Naive thymus-derived CD8-positive, alpha-beta T cell (primary cell): Measurements from ENCODE around the gene CREB5. TPM values are rescaled to one million over a fixed set of nuclear protein-coding genes. Genes with fewer than 3 reads are reported as not detected.

Experiments used
- ATAC-seq, 2 donors: fragments of 150-1000 bp; cut with Tn5 transposase in 1 of 2; sonication (Bioruptor Pico), chemical (Tn5 transposase) in 1 of 2; 1 replicate in 1 of 2; 2 replicates in 1 of 2; pipeline ENCODE4 v1.10.0; 2021; ENCODE audit warnings: mild to moderate bottlenecking in 2 of 2, moderate library complexity in 2 of 2
- POLR2A ChIA-PET: fragments of 350-600 bp; sonication (Branson Sonifier 250); formaldehyde crosslinking; loops from one replicate; lab custom pipeline; 2021; ENCODE audit warnings: antibody characterized with exemption; lab: Charles Lee
- DNase-seq, 10 donors: peaks; one replicate each; pipeline versions ENCODE4 v3.0.0 to v3.0.0-alpha.2; 2020 to 2022
- H3K27ac Mint-ChIP-seq, 10 donors: one replicate each; pipeline ENCODE4 v1.8.0; 2020 to 2022; ENCODE audit warnings: mild to moderate bottlenecking in 10 of 10, mixed read lengths in 10 of 10, moderate library complexity in 4 of 10, inconsistent platforms in 1 of 10
- H3K27me3 Mint-ChIP-seq, 5 donors: one replicate each; pipeline ENCODE4 v1.8.0; 2021 to 2022; ENCODE audit warnings: mixed read lengths in 5 of 5
- H3K36me3 Mint-ChIP-seq, 3 donors: one replicate each; pipeline ENCODE4 v1.8.0; 2020 to 2022; ENCODE audit warnings: mixed read lengths in 3 of 3, mild to moderate bottlenecking in 2 of 3, inconsistent platforms in 1 of 3
- H3K4me1 Mint-ChIP-seq, 4 donors: one replicate each; pipeline ENCODE4 v1.8.0; 2021 to 2022; ENCODE audit warnings: mixed read lengths in 4 of 4
- H3K4me3 Mint-ChIP-seq, 10 donors: one replicate each; pipeline ENCODE4 v1.8.0; 2020 to 2022; ENCODE audit warnings: mild to moderate bottlenecking in 10 of 10, mixed read lengths in 10 of 10, moderate library complexity in 6 of 10, inconsistent platforms in 1 of 10
- H3K9me3 Mint-ChIP-seq, 9 donors: one replicate each; pipeline ENCODE4 v1.8.0; 2020 to 2022; ENCODE audit warnings: mixed read lengths in 9 of 9, mild to moderate bottlenecking in 3 of 9, inconsistent platforms in 1 of 9, moderate library complexity in 1 of 9
- polyA plus RNA-seq, 3 donors: library from polyadenylated mRNA; unstranded; fragments of 300-500 nt; fragmentation: Illumina TruSeq; gene quantifications; one replicate each; pipeline ENCODE4 v1.2.3, GENCODE V29; 2021
- total RNA-seq, 8 experiments: library from RNA in 2 of 8; stranded (reverse) in 2 of 8; gene quantifications; one replicate each; pipeline ENCODE4 v1.2.3 and lab custom pipeline; 2021 to 2026

CREB5 gene
- total and polyA plus RNA-seq, 5 experiments from 2014 or later, result 0.19 to 0.23 TPM; not detected in 3

DNA sequence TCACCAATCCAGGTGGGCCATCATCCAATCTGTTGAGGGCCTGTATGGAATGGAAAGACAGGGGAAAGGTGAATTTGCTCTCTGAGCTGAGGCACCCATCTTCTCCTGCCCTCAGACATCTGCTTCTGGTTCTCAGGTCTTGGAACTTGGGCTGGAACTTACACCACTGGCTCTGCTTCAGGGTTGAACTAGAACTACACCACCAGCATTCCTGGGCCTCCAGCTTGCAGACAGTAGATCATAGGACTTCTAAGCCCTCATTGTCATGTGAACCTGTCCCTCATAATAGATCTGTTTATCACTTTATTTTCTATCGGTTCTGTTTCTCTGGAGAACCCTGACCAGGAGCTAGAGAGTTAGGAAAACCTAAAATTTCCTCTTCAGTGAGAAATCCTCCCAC is 233.5 kb downstream of the CREB5 start:
- H3K27ac Mint-ChIP-seq, result no peak overlapping the region

DNA sequence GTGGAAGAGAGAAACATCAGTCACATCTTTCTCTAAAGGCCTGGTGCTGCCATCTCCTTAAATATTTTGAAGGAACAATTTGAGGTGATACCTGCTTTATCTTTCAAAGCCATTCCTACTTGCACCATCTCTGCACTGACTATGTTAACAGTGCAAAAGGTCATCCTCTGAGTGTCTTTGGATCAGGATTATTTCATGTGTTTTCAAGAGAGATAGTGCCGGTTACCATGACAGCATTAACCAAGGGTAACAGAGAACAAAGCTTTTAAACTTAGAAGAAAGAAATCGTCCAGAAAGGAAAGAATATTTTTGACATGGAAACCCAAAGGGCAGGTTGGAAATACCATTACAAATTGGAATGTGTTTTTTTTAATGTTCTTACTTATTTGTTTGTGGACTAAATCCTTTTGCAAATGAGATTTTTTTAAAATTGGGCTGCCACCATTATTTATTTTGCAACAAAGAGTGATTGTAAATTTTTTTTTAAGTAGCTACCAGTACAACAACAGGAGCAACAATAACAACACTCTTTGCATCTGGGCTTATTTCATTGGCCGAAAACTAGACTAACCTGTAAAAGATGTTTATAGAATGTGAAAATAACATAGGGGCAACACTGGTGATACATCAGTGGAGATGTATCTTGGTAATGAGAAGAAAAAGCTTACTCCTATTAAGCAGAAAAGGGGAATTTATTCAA is 234.2 kb downstream of the CREB5 start:
- Mint-ChIP-seq H3K4me3 (no peak overlapping the region), H3K9me3 (no peaks in the 10 kb centered on the region), H3K36me3 (no peaks in the 10 kb centered on the region), H3K27ac (no peak overlapping the region), H3K4me1 (no peaks in the 10 kb centered on the region), H3K27me3 (peaks cover 0 to 3% (median 0%) of the 10 kb centered on the region in 5 donors)
- DNase-seq (no peak), ATAC-seq (no peak)
- POLR2A ChIA-PET, result no interaction called here

More for the DNA sequence above, 233.5 kb downstream of the CREB5 start:
- no peaks in the 10 kb centered on the region for H3K9me3 Mint-ChIP-seq
- DNase-seq (no peak), ATAC-seq (no peak)
- H3K4me1 Mint-ChIP-seq, result no peaks in the 10 kb centered on the region
- no peaks in the 10 kb centered on the region for H3K36me3 Mint-ChIP-seq
- no peak overlapping the region for H3K4me3 Mint-ChIP-seq
- POLR2A ChIA-PET, result interaction anchor here (0.6 kb wide), 1 partner anchor 22 kb away, joined by 3 read pairs; no protein-coding TSS in a partner anchor
- peaks cover 0 to 3% (median 0%) of the 10 kb centered on the region in 5 donors for H3K27me3 Mint-ChIP-seq

DNA sequence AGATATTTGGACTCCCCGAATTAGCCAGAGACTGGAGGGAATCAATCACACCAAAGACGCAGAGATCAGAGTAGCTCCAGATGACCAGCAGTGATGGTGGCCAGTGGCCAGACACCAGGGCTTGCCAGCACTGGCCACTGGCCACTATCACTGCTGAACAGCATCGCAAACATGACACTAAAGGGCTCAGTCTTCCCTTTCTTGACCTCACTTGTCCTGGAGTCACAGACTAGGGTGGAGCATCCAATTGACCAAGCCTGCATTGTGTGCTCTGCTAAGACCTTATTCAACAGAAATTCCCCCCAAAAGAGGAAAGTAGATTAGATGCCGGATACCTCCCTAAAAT is 234.7 kb downstream of the CREB5 start:
- no peaks in the 10 kb centered on the region for H3K4me1 Mint-ChIP-seq
- ATAC-seq (no peak), DNase-seq (no peak)
- POLR2A ChIA-PET, result no interaction called here
- H3K4me3 Mint-ChIP-seq, result no peak overlapping the region
- H3K36me3 Mint-ChIP-seq, result no peaks in the 10 kb centered on the region
- no peak overlapping the region for H3K27ac Mint-ChIP-seq
- H3K27me3 Mint-ChIP-seq, result peaks cover 0 to 3% (median 0%) of the 10 kb centered on the region in 5 donors
- no peaks in the 10 kb centered on the region for H3K9me3 Mint-ChIP-seq

DNA sequence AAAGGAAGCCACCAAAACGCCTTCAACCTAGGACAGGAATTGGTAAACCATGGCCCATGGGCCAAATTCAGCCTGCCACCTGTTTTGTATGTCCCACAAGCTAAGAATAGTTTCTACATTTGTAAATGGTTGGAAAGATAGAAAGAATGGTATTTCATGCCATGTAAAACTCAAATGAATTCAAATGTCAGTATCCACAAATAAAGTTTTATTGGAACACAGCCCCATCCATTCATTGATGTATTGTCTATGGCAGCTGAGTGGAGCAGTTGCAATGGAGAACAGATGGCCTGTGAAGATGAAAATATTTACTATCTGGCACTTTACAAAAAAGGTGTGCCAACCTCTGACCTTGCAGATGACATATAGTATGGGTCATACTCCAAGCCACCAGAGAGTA is 236.9 kb downstream of the CREB5 start:
- H3K27ac Mint-ChIP-seq, result no peak overlapping the region
- no peaks in the 10 kb centered on the region for H3K27me3 Mint-ChIP-seq
- ATAC-seq (no peak), DNase-seq (no peak)
- H3K4me1 Mint-ChIP-seq, result no peaks in the 10 kb centered on the region
- no peaks in the 10 kb centered on the region for H3K9me3 Mint-ChIP-seq
- H3K4me3 Mint-ChIP-seq, result no peak overlapping the region
- H3K36me3 Mint-ChIP-seq, result no peaks in the 10 kb centered on the region
- POLR2A ChIA-PET, result no interaction called here

DNA sequence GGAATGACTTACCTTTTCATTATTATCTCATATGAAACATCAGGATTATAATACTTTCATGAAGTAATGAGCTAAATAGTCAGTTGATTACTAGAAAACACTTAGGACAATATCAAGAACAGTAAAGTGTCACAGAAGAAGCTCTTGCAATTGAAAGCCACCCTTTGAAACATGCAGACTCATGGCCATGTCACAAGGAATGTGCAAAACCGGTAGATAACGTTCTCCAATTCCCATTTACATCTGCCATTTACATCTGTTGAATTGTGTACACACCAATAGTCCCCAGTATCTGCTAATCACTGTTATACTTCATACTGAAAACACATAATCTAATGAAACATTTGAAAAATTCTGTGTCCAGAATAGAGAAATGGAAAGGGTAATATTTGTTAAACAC is 237.5 kb downstream of the CREB5 start:
- no peak overlapping the region for H3K27ac Mint-ChIP-seq
- H3K36me3 Mint-ChIP-seq, result no peaks in the 10 kb centered on the region
- H3K27me3 Mint-ChIP-seq, result no peaks in the 10 kb centered on the region
- ATAC-seq, result no peak
- no peaks in the 10 kb centered on the region for H3K4me1 Mint-ChIP-seq
- POLR2A ChIA-PET, result no interaction called here
- DNase-seq, result no peak
- H3K4me3 Mint-ChIP-seq, result no peak overlapping the region
- no peaks in the 10 kb centered on the region for H3K9me3 Mint-ChIP-seq

DNA sequence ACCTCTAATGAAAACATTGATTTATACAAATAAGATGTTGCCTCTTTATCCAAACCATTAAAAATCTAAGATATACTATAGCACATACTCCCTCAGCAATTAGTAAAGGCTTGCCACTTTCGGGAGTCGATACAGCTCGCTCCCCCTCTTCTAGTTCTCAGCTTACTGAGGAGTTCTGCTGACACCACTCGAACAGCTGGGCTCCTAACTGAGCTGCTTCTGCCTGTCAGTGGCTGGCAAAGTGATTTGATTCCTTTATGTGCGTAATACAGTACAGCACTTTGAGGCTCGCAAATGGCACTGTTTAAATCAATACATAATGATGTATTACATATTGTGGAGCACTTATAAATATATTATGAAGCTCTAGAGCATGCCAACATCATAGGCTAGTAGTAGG is 241.8 kb downstream of the CREB5 start:
- Mint-ChIP-seq H3K36me3 (peaks cover 0 to 3% (median under 1%) of the 10 kb centered on the region in 3 donors), H3K27me3 (no peaks in the 10 kb centered on the region), H3K4me3 (no peak overlapping the region), H3K4me1 (no peaks in the 10 kb centered on the region), H3K27ac (no peak overlapping the region), H3K9me3 (peaks cover 0 to 5% (median 0%) of the 10 kb centered on the region in 9 donors)
- no peak for DNase-seq
- POLR2A ChIA-PET, result no interaction called here
- no peak for ATAC-seq

DNA sequence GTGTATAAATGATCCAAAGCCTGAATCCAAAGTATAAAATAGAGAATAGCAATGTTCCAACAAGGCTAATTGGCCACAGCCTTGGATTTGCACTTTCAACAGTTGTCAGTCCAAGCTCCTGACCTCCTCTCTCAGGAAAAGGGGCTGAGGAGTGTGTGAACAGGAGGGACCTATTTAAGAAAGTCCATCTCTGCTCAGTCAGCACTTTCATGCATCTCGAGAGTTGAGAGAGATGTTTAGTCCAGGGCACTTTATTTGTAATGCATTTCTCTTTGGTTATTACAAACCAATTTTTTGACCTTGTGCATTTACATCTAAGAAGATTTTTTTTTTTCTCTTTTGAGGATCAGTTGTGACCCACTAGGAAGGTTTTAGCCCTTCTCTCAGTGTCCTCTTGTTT is 244.2 kb downstream of the CREB5 start:
- ATAC-seq, result no peak
- Mint-ChIP-seq H3K27me3 (no peaks in the 10 kb centered on the region), H3K4me1 (peaks cover 2 to 11% (median 7%) of the 10 kb centered on the region in 4 donors)

DNA sequence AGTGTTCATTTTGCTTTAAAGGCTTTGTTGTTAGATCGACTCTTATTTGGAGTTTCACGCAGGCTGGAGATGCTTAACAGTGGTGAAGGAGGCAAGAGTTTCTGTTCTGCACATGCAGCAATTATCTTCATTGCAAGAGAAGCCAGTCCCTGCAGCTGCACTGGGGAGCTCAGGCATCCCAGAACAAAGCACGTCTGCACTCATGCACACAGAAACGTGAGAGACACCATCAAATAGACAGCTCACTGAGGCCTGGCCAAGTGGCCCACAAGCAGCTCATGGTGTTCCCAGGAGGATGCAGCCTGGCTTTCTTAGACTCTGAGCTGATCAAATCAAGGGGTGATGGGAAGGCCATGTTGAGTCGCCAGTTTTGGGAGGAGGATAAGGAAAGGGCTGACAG is 246.1 kb downstream of the CREB5 start:
- peak overlapping the region in 1 of 10 donors; percentile 27 for H3K27ac Mint-ChIP-seq

More for the DNA sequence above, 244.2 kb downstream of the CREB5 start:
- Mint-ChIP-seq H3K4me3 (no peak overlapping the region), H3K36me3 (peaks cover 0 to 11% (median 3%) of the 10 kb centered on the region in 3 donors), H3K27ac (no peak overlapping the region), H3K9me3 (peaks cover 0 to 26% (median 15%) of the 10 kb centered on the region in 9 donors)
- no peak for DNase-seq
- POLR2A ChIA-PET, result no interaction called here

DNA sequence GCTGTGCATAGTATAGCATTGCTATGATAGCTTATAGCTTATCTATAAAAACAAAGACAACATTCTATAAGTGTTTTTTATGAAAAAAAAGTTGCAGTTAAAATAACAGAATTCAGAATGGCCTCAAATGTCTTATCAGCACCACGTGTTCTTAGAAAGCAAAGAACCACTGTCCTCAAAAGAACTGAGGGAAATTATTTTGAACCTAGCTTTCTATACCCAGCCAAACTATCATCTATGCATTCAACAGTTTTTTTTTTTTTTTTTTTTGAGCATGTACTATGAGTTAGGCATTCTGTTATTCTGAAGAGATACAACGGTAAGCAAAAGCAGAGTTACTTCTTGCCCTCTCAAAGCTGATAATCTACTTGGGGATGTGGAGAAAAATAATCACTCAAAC is 247.8 kb downstream of the CREB5 start:
- peaks cover 0 to 5% (median 0%) of the 10 kb centered on the region in 5 donors for H3K27me3 Mint-ChIP-seq
- POLR2A ChIA-PET, result interaction anchor here (0.8 kb wide), 1 partner anchor 25 kb away, joined by 3 read pairs; no protein-coding TSS in a partner anchor
- no peak overlapping the region for H3K4me3 Mint-ChIP-seq
- DNase-seq (no peak), ATAC-seq (no peak)
- peaks cover 0 to 26% (median 15%) of the 10 kb centered on the region in 9 donors for H3K9me3 Mint-ChIP-seq
- H3K36me3 Mint-ChIP-seq, result peaks cover 0 to 12% (median 3%) of the 10 kb centered on the region in 3 donors
- no peak overlapping the region for H3K27ac Mint-ChIP-seq
- peaks cover 19 to 36% (median 29%) of the 10 kb centered on the region in 4 donors for H3K4me1 Mint-ChIP-seq

More for the DNA sequence above, 246.1 kb downstream of the CREB5 start:
- POLR2A ChIA-PET, result no interaction called here
- peaks cover 0 to 26% (median 15%) of the 10 kb centered on the region in 9 donors for H3K9me3 Mint-ChIP-seq
- H3K36me3 Mint-ChIP-seq, result peaks cover 0 to 12% (median 3%) of the 10 kb centered on the region in 3 donors
- no peak for ATAC-seq
- DNase-seq, result no peak
- H3K4me1 Mint-ChIP-seq, result peaks cover 15 to 29% (median 22%) of the 10 kb centered on the region in 4 donors
- H3K4me3 Mint-ChIP-seq, result no peak overlapping the region
- peaks cover 0 to 2% (median 0%) of the 10 kb centered on the region in 5 donors for H3K27me3 Mint-ChIP-seq

DNA sequence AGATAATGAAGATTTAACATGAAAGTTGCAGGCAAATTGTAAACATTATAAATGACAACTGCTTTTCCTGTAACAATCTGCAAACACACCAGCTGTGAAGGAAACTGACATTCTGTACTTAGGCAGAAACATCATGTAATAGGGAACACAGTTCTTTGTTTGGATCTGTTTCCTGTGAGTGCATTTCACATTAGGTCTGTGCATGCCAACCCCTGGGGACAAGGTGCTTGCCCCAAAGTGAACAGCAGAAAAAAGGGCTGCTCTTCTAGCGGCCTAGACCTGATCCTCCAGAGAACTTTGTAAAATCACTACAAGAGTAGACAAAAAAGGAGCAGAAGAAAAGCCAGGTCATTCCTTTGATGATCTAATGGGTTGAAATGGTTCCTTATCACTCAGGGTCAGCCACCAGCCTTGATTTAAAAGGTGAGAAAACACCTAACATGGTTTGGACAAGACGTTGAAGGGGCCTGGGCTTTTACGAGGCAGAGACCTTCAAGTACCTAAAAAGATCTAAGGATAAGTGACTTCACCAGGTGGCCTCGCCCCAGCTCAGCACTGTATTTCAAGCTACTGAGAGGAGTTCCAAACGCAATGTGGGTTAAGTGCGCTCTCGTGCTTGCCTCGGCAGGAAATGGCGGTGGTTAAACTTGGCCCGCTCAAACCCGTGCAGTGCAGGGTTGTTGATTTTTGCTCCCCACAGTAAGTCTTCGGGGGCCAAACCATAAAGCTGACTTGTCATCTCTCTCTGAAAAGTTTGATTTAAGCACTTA is 249.7 kb downstream of the CREB5 start:
- peaks cover 0 to 5% (median 0%) of the 10 kb centered on the region in 5 donors for H3K27me3 Mint-ChIP-seq
- POLR2A ChIA-PET, result interaction anchor here (0.8 to 2.8 kb wide), 4 partner anchors 10 to 338 kb away, joined by 4 to 6 read pairs (median 6); no protein-coding TSS in a partner anchor
- peaks cover 0 to 12% (median 3%) of the 10 kb centered on the region in 3 donors for H3K36me3 Mint-ChIP-seq
- ATAC-seq (peak; percentile 93 to 95), DNase-seq (peak in 9 of 10 donors; percentile 16 to 78 (median 51))
- peak overlapping the region; percentile 70 to 95 (median 90) for H3K27ac Mint-ChIP-seq
- H3K4me3 Mint-ChIP-seq, result peak overlapping the region; percentile 40 to 71 (median 64)
- peaks cover 19 to 36% (median 29%) of the 10 kb centered on the region in 4 donors for H3K4me1 Mint-ChIP-seq
- peaks cover 0 to 26% (median 15%) of the 10 kb centered on the region in 9 donors for H3K9me3 Mint-ChIP-seq

DNA sequence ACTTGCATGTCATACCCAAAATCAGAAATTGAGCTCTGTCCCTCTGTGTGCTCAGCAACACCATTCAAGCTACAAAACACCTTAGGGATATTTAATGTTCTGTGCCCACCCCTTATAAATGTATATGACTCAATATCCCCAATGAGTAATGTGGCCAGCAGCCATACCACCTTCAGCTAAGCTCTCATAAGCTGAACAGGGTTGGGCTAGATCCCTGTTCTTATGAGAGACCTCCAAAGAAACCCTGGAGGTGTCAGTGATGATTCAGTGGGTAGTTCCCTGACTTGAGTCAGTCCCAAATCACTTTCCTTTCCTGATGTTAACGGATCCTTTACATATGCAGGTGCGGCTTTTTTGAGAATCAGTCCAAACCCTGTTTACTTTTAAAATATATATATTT is 253.8 kb downstream of the CREB5 start:
- ATAC-seq, result no peak
- Mint-ChIP-seq H3K4me1 (peaks cover 19 to 31% (median 24%) of the 10 kb centered on the region in 4 donors), H3K27ac (no peak overlapping the region), H3K27me3 (peaks cover 0 to 5% (median 0%) of the 10 kb centered on the region in 5 donors), H3K36me3 (peaks cover 0 to 2% (median 0%) of the 10 kb centered on the region in 3 donors), H3K9me3 (peaks cover 0 to 5% (median under 1%) of the 10 kb centered on the region in 9 donors), H3K4me3 (no peak overlapping the region)
- POLR2A ChIA-PET, result no interaction called here
- DNase-seq, result no peak

DNA sequence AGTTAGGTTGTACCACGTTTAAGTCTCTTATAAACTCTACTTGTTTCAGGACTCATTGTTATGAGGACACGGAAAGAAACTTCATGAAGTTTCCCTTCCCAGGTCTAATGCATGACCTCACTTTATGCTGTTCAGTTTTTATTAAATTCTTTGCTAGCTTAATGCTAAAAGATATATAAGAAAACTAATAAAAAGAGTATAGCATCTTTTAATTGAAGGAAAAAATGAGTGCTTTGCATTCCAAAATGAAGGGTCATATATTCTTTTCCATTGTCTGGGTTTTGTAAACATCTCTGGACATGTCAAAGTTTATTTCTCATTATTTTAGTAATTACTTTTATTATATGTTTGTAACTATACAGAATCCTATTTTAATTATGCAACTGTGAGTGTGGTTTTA is 255.8 kb downstream of the CREB5 start:
- Mint-ChIP-seq H3K27ac (no peak overlapping the region), H3K9me3 (no peaks in the 10 kb centered on the region), H3K36me3 (no peaks in the 10 kb centered on the region), H3K4me3 (no peak overlapping the region), H3K4me1 (peaks cover 6 to 11% (median 7%) of the 10 kb centered on the region in 4 donors), H3K27me3 (peaks cover 0 to 4% (median 0%) of the 10 kb centered on the region in 5 donors)
- POLR2A ChIA-PET, result interaction anchor here (0.6 kb wide), 1 partner anchor 23 kb away, joined by 3 read pairs; no protein-coding TSS in a partner anchor
- ATAC-seq (no peak), DNase-seq (no peak)
